ENCODE data around the gene DNAL4. TPM values are rescaled to one million over a fixed set of nuclear protein-coding genes. Genes with fewer than 3 reads are reported as not detected.

Gene DNAL4
- total RNA-seq, 2 donors from 2014 or later = 12.3 TPM

DNA sequence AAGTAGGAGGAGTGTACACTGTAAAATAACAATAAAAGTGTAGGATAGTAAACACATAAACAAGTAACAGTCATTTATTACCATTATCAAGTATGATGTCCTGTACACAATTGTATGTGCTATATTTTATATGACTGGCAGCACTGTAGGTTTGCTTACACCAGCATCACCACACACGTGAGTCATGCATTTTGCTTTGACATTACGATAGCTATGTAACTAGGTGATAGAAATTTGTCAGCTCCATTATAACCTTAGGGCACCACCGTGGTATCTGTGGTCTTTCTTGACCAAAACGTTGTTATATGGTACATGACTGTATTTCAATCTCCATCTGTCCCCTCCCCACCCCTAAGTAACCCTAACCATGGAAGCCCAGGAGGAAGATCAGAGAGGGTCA lies 1.1 kb downstream of the DNAL4 start:
- Histone ChIP-seq H3K4me3 (peak overlapping the region in 1 of 2 donors; percentile 58), H3K4me1 (peaks cover 0 to 32% of the 10 kb centered on the region in 2 donors), H3K27ac (peak overlapping the region; percentile 86 to 94), H3K9me3 (no peaks in the 10 kb centered on the region), H3K36me3 (no peaks in the 10 kb centered on the region), H3K27me3 (no peaks in the 10 kb centered on the region)
- no peak for DNase-seq (ENCODE audit: low spot score)
- TF ChIP-seq, protein P1, sequence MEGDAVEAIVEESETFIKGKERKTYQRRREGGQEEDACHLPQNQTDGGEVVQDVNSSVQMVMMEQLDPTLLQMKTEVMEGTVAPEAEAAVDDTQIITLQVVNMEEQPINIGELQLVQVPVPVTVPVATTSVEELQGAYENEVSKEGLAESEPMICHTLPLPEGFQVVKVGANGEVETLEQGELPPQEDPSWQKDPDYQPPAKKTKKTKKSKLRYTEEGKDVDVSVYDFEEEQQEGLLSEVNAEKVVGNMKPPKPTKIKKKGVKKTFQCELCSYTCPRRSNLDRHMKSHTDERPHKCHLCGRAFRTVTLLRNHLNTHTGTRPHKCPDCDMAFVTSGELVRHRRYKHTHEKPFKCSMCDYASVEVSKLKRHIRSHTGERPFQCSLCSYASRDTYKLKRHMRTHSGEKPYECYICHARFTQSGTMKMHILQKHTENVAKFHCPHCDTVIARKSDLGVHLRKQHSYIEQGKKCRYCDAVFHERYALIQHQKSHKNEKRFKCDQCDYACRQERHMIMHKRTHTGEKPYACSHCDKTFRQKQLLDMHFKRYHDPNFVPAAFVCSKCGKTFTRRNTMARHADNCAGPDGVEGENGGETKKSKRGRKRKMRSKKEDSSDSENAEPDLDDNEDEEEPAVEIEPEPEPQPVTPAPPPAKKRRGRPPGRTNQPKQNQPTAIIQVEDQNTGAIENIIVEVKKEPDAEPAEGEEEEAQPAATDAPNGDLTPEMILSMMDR (IDR thresholded peaks at IDR 0.05) = no peak

DNA sequence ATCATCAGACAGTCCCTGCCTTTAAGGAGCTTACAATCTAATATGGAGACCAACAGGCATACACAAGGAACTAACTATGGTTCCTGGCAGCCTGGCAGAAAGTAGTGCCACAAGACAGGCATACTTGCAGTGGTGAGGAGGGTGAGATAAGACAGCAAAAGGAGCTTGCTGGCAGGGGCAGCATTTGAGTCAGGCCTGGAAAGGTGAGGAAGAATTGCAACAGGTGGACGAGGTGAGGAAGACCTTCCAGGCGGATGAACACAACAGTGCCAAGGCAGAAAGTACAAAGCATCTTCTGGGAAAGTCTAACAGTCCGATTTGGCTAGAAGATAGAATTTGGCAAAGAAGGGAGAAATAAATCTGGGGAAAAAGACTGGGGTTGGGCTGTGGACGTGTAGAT lies 4.3 kb downstream of the DNAL4 start:
- H3K27me3 ChIP-seq = no peaks in the 10 kb centered on the region
- TF ChIP-seq, protein P1 (IDR thresholded peaks at IDR 0.05) = no peak
- peak overlapping the region; percentile 81 to 93 for H3K27ac ChIP-seq
- H3K4me3 ChIP-seq = no peak overlapping the region
- peaks cover 0 to 59% of the 10 kb centered on the region in 2 donors for H3K4me1 ChIP-seq
- no peaks in the 10 kb centered on the region for H3K9me3 ChIP-seq
- no peaks in the 10 kb centered on the region for H3K36me3 ChIP-seq
- no peak for DNase-seq (ENCODE audit: low spot score)

DNA sequence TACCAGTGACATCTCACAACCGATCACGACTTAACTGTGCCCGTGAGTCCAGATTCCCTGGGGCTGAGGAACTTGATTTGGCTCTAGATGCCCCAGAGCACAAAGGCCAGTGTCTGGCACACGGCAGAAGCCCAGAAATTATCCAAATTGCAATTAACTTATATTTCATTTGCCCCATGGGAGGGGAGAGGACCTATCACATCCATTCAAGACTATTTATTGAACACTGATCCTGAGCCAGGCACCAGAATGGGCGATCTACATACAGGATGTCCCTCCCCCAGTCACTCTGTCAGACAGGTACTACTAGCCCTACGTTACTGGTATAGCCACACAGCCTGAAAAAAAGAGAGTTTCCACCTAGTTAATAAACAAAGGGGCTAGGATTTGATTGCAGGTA lies 5.1 kb downstream of the DNAL4 start:
- Histone ChIP-seq H3K4me3 (no peak overlapping the region), H3K9me3 (no peaks in the 10 kb centered on the region), H3K27ac (peak overlapping the region; percentile 81 to 93), H3K27me3 (no peaks in the 10 kb centered on the region), H3K36me3 (no peaks in the 10 kb centered on the region), H3K4me1 (peaks cover 0 to 60% of the 10 kb centered on the region in 2 donors)
- DNase-seq (ENCODE audit: low spot score) = no peak
- TF ChIP-seq, protein P1 (IDR thresholded peaks at IDR 0.05) = no peak

DNA sequence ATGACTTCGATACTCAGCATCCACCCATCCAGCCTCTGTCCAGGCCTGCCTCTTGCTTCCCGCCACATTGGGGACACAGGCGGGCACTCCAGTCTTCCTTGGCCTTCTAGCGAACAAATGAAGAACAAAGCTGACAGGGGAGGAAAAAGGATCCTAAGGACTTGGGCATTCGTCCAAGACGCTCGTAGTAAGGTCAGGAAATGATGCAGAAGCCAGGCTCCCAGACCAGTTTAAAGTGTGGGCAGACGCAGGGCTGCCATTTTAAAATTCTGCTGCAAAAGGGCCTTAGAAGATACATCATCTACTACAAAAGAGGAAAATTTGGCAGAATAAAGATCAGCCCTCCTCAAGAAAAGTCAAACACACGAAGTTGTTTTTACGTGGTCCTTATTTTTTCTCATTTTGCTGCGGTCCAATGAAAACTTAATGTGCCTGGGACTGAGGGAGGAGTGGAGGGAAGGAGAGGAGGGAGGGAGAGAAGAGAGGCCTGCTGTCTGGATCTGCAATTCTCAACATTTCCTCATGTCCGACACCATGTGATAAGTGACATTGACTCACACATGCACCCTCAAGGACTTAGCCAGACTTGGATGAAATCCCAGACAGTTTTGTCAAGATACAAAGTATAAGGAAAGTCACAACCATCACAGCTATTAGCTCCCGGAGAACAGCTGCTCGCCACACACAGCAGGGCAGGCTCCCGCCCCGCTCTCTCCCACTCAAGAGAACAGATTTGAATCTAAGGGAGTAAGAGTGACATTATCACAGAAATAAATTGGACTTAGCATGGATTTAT lies 5.7 kb downstream of the DNAL4 start:
- peak; percentile 77 for DNase-seq (ENCODE audit: low spot score)
- Histone ChIP-seq H3K9me3 (no peaks in the 10 kb centered on the region), H3K4me1 (peaks cover 0 to 62% of the 10 kb centered on the region in 2 donors), H3K4me3 (no peak overlapping the region), H3K27ac (peak overlapping the region; percentile 81 to 93), H3K27me3 (no peaks in the 10 kb centered on the region), H3K36me3 (no peaks in the 10 kb centered on the region)
- TF ChIP-seq, protein P1 (IDR thresholded peaks at IDR 0.05) = no peak

DNA sequence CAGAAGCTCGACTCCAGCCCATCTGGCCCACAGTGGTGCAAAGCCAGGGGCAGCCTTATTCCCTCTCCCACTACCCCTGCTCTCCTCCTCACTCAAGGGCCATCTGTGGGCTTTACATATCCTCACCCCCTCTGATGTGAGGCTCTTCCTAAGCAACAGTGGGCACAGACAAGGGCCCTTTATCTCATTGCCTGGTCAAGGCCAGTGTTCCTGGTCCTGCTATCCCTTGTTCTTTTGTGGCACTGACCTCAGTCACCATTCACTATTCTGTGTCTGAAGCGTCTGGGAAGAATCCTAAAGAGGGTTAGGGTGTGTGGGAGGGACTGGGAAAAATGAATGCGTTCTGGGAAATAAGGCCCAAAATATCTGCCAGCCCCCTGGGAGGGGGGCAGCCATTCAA lies 7.3 kb downstream of the DNAL4 start:
- H3K9me3 ChIP-seq = no peaks in the 10 kb centered on the region
- TF ChIP-seq, protein P1 (IDR thresholded peaks at IDR 0.05) = no peak
- no peaks in the 10 kb centered on the region for H3K27me3 ChIP-seq
- no peak overlapping the region for H3K4me3 ChIP-seq
- H3K27ac ChIP-seq = peak overlapping the region; percentile 81 to 93
- DNase-seq (ENCODE audit: low spot score) = no peak
- H3K4me1 ChIP-seq = peaks cover 0 to 72% of the 10 kb centered on the region in 2 donors
- H3K36me3 ChIP-seq = no peaks in the 10 kb centered on the region

Measured in right atrium auricular region (tissue), 2 donors.